Stimulated activated CD8-positive, alpha-beta memory T cell treated with anti-CD3 and anti-CD28 coated beads, Interleukin-12 subunit alpha, Interleukin-12 subunit beta, amount 100 ng/mL, for 4 hours (primary cell): ENCODE data around the gene GKN2.
"Not testable (repeated sequence)": the region's sequence is repeated elsewhere in the genome, so short reads cannot be mapped to it uniquely, and the experiment has no call there.

Experiments
- DNase-seq: peaks from one replicate; pipeline ENCODE4 v3.0.0-alpha.2; 2020; ENCODE audit warnings: low read depth

GKN2 gene

GRCh38 chr2:68918497-68918896 is 34.2 kb downstream of the GKN2 start:
- DNase-seq, result no peak

GRCh38 chr2:68917034-68917718 is 35.5 kb downstream of the GKN2 start:
- no peak for DNase-seq

- no peak for DNase-seq
Measured at GRCh38 chr2:68916226-68916625, 36.5 kb downstream of the GKN2 start.

GRCh38 chr2:68915393-68915792 is 37.3 kb downstream of the GKN2 start:
- no peak for DNase-seq

- DNase-seq, result no peak
Measured at GRCh38 chr2:68913359-68913758, 39.3 kb downstream of the GKN2 start.

GRCh38 chr2:68912732-68913131 is 40.0 kb downstream of the GKN2 start:
- DNase-seq, result no peak

- DNase-seq, result no peak
Measured at GRCh38 chr2:68912111-68912510, 40.6 kb downstream of the GKN2 start.

- DNase-seq, result no peak
Measured at GRCh38 chr2:68911709-68912108, 41.0 kb downstream of the GKN2 start.

- no peak for DNase-seq
Measured at GRCh38 chr2:68911246-68911645, 41.4 kb downstream of the GKN2 start.

GRCh38 chr2:68909793-68910674 is 42.7 kb downstream of the GKN2 start:
- DNase-seq, result peak; percentile 38

GRCh38 chr2:68908392-68908970 is 44.2 kb downstream of the GKN2 start:
- DNase-seq, result peak; percentile 70

- DNase-seq, result no peak
Measured at GRCh38 chr2:68907920-68908253, 44.8 kb downstream of the GKN2 start.

- no peak for DNase-seq
Measured at GRCh38 chr2:68907232-68907919, 45.3 kb downstream of the GKN2 start.

- DNase-seq, result no peak
Measured at GRCh38 chr2:68906716-68907115, 46.0 kb downstream of the GKN2 start.

GRCh38 chr2:68905116-68905515 is 47.6 kb downstream of the GKN2 start:
- DNase-seq, result no peak

GRCh38 chr2:68901561-68901960 is 51.1 kb downstream of the GKN2 start:
- no peak for DNase-seq

- DNase-seq, result no peak
Measured at GRCh38 chr2:68901199-68901514, 51.5 kb downstream of the GKN2 start.

GRCh38 chr2:68900496-68901198 is 52.0 kb downstream of the GKN2 start:
- DNase-seq, result no peak

GRCh38 chr2:68895981-68896380 is 56.7 kb downstream of the GKN2 start:
- DNase-seq, result not testable (repeated sequence)
